WERI-Rb-1 (cell line): ENCODE measurements around the gene PRKCA.
"Not testable (repeated sequence)": the region's sequence is repeated elsewhere in the genome, so short reads cannot be mapped to it uniquely, and the experiment has no call there.

Experiments used
- DNase-seq: peaks from one replicate; pipeline ENCODE4 v3.0.0-alpha.2; 2020
- H3K27ac ChIP-seq: fragments of 250-450 bp; sonication (Bioruptor Pico); 2 replicates; pipeline ENCODE4 v1.5.1; 2020; ENCODE audit warnings: mild to moderate bottlenecking, moderate library complexity
- H3K27me3 ChIP-seq: fragments of 250-450 bp; sonication (Bioruptor Pico); 2 replicates; pipeline ENCODE4 v1.5.1; 2021; ENCODE audit warnings: mild to moderate bottlenecking, low read depth, moderate library complexity; ENCODE audit not compliant: insufficient read depth, severe bottlenecking
- H3K36me3 ChIP-seq: fragments of 250-450 bp; sonication (Bioruptor Pico); 2 replicates; pipeline ENCODE4 v1.5.1; 2020; ENCODE audit warnings: mild to moderate bottlenecking, moderate library complexity
- H3K4me3 ChIP-seq: 2 replicates; pipeline ENCODE4 v1.5.1; 2011; ENCODE audit warnings: low read depth, mild to moderate bottlenecking, control low read depth, low read length
- H3K9me3 ChIP-seq: fragments of 250-450 bp; sonication (Bioruptor Pico); 2 replicates; pipeline ENCODE4 v1.5.1; 2021; ENCODE audit warnings: mild to moderate bottlenecking, moderate library complexity; ENCODE audit not compliant: severe bottlenecking
- TF ChIP-seq, protein P1 (sequence below): IDR thresholded peaks from 2 replicates; pipeline ENCODE4 v1.5.1; 2011; ENCODE audit warnings: low read depth, mild to moderate bottlenecking, control low read depth, inconsistent platforms, low read length

The PRKCA gene

GRCh38 chr17:66338937-66339336, 36.5 kb downstream of the PRKCA start:
- Histone ChIP-seq H3K27ac (no peak overlapping the region), H3K4me3 (no peak overlapping the region), H3K36me3 (no peaks in the 10 kb centered on the region), H3K9me3 (peaks cover 2% of the 10 kb centered on the region), H3K27me3 (no peaks in the 10 kb centered on the region)
- TF ChIP-seq, protein P1, sequence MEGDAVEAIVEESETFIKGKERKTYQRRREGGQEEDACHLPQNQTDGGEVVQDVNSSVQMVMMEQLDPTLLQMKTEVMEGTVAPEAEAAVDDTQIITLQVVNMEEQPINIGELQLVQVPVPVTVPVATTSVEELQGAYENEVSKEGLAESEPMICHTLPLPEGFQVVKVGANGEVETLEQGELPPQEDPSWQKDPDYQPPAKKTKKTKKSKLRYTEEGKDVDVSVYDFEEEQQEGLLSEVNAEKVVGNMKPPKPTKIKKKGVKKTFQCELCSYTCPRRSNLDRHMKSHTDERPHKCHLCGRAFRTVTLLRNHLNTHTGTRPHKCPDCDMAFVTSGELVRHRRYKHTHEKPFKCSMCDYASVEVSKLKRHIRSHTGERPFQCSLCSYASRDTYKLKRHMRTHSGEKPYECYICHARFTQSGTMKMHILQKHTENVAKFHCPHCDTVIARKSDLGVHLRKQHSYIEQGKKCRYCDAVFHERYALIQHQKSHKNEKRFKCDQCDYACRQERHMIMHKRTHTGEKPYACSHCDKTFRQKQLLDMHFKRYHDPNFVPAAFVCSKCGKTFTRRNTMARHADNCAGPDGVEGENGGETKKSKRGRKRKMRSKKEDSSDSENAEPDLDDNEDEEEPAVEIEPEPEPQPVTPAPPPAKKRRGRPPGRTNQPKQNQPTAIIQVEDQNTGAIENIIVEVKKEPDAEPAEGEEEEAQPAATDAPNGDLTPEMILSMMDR, result no peak
- DNase-seq, result no peak

GRCh38 chr17:66339561-66339960, 37.1 kb downstream of the PRKCA start:
- TF ChIP-seq, protein P1, result no peak
- no peaks in the 10 kb centered on the region for H3K27me3 ChIP-seq
- no peak overlapping the region for H3K4me3 ChIP-seq
- no peak overlapping the region for H3K27ac ChIP-seq
- H3K36me3 ChIP-seq, result no peaks in the 10 kb centered on the region
- DNase-seq, result no peak
- peaks cover under 1% of the 10 kb centered on the region for H3K9me3 ChIP-seq

DNA sequence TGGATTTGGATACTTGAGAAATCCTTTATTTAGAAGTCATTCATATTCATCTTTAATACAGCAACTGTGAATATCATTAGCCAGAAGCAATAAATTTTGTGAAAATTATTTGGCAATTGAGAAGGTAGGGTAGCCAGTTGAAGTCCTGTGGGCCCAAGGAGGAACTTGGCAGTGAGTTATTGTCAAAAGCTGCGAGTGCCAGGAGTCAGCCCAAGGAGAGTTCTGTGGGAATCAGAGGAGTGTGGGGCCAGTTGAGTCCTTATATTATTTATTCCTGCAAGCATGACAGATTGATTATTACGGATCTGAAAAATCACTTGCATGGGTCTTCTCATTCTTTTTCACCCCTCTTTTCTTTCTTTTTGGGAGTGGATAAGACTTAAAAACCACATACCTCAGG, 38.3 kb downstream of the PRKCA start:
- Histone ChIP-seq H3K9me3 (no peaks in the 10 kb centered on the region), H3K27ac (no peak overlapping the region), H3K27me3 (no peaks in the 10 kb centered on the region), H3K36me3 (no peaks in the 10 kb centered on the region), H3K4me3 (no peak overlapping the region)
- TF ChIP-seq, protein P1, result no peak
- no peak for DNase-seq

DNA sequence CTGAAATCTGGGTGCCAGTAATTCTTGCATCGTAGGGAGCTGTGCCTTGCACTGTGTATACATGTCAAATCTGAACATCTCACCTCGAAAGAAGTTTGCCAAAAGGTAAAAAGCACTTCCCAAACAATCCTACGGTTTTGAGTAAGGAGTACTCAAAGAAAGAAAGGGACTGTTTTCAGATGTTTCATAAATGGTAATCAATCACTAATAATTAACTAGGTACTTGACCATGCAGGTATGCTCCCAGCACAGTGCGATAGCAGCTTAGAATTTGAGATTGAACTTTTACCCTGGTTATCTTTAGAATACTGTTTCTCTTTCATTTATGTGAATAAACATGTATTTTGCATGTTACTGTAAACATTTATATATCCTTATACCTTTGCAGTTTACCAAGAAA, 39.0 kb downstream of the PRKCA start:
- TF ChIP-seq, protein P1, result no peak
- no peaks in the 10 kb centered on the region for H3K27me3 ChIP-seq
- H3K27ac ChIP-seq, result no peak overlapping the region
- H3K4me3 ChIP-seq, result no peak overlapping the region
- no peaks in the 10 kb centered on the region for H3K36me3 ChIP-seq
- no peaks in the 10 kb centered on the region for H3K9me3 ChIP-seq
- no peak for DNase-seq

- not testable (repeated sequence) for H3K4me3 ChIP-seq, H3K27ac ChIP-seq, H3K27me3 ChIP-seq, H3K9me3 ChIP-seq, H3K36me3 ChIP-seq, DNase-seq
Observed at GRCh38 chr17:66342263-66342662, 39.9 kb downstream of the PRKCA start.

GRCh38 chr17:66343531-66344078, 41.2 kb downstream of the PRKCA start:
- no peak overlapping the region for H3K4me3 ChIP-seq
- H3K27ac ChIP-seq, result no peak overlapping the region
- H3K9me3 ChIP-seq, result no peaks in the 10 kb centered on the region
- TF ChIP-seq, protein P1, result no peak
- H3K27me3 ChIP-seq, result no peaks in the 10 kb centered on the region
- no peak for DNase-seq
- H3K36me3 ChIP-seq, result no peaks in the 10 kb centered on the region
